GM12878 (cell line): ENCODE measurements around the gene BNIP2. TPM values are rescaled to one million over a fixed set of nuclear protein-coding genes. Genes with fewer than 3 reads are reported as not detected.

Experiments
- ATAC-seq: fragments of 200-7000 bp; cut with Tn5 transposase; 3 replicates; pipeline ENCODE4 v1.9.1; 2020; ENCODE audit warnings: mild to moderate bottlenecking, moderate library complexity
- BruUV-seq: library from RNA; stranded (reverse); fragments of 400-500 nt; replicated peaks from 2 replicates; lab custom pipeline; 2021; lab: Mats Ljungman, UMichigan
- CTCF ChIA-PET: fragments of 300-600 bp; sonication (Branson Sonifier 250); formaldehyde crosslinking; extraction: SDS; loops from one replicate; lab custom pipeline; 2021; ENCODE audit warnings: inconsistent platforms; lab: Yijun Ruan, JAX
- POLR2A ChIA-PET: fragments of 350-600 bp; formaldehyde crosslinking; extraction: SDS; loops from one replicate; lab custom pipeline; 2021; ENCODE audit warnings: inconsistent platforms; lab: Charles Lee
- RAD21 ChIA-PET: fragments of 300-600 bp; sonication (Branson Sonifier 250); formaldehyde crosslinking; loops from one replicate; lab custom pipeline; 2023; ENCODE audit warnings: antibody characterized with exemption; ENCODE audit not compliant: unreplicated experiment; lab: Charles Lee
- SMC1A ChIA-PET: fragments of 300-600 bp; sonication (Branson Sonifier 250); formaldehyde crosslinking; loops from one replicate; lab custom pipeline; 2023; ENCODE audit not compliant: unreplicated experiment, uncharacterized antibody; lab: Charles Lee
- DNase-seq: peaks from one replicate; pipeline ENCODE4 v3.0.0-alpha.2; 2011; ENCODE audit warnings: low read depth, low spot score
- FAIRE-seq: peaks from 3 replicates; lab custom pipeline; 2011; peaks lifted over from hg19 to GRCh38; lab: Jason Lieb, UNC
- H2AFZ ChIP-seq: 2 replicates; pipeline ENCODE4 v1.6.0; 2011; ENCODE audit warnings: low read depth, low read length, control low read depth; ENCODE audit not compliant: control insufficient read depth
- H3K27ac ChIP-seq: 2 replicates; pipeline ENCODE4 v1.5.1; 2011; ENCODE audit warnings: control low read depth; ENCODE audit not compliant: control insufficient read depth, insufficient read depth
- H3K27me3 ChIP-seq, 2 experiments: replicated peaks in 1 of 2; 2 replicates each; pipeline versions ENCODE4 v1.6.0 to v1.6.1; 2011; ENCODE audit warnings: low read length in 1 of 2; ENCODE audit not compliant: control insufficient read depth in 2 of 2, insufficient read depth in 2 of 2
- H3K36me3 ChIP-seq, 2 experiments: 2 replicates each; pipeline ENCODE4 v1.5.1; 2011; ENCODE audit warnings: low read length in 1 of 2; ENCODE audit not compliant: control insufficient read depth in 2 of 2, insufficient read depth in 2 of 2
- H3K4me1 ChIP-seq: 2 replicates; pipeline ENCODE4 v1.6.1; 2011; ENCODE audit warnings: mild to moderate bottlenecking, low read length, moderate library complexity, mixed read lengths; ENCODE audit not compliant: control insufficient read depth, insufficient read depth
- H3K4me2 ChIP-seq: 2 replicates; pipeline ENCODE4 v1.6.0; 2011; ENCODE audit warnings: control low read depth; ENCODE audit not compliant: control insufficient read depth, insufficient read depth
- H3K4me3 ChIP-seq: fragments of 200-600 bp; sonication (generic); 2 replicates; pipeline ENCODE4 v1.5.1; 2016
- H3K79me2 ChIP-seq: 2 replicates; pipeline ENCODE4 v1.6.0; 2011; ENCODE audit warnings: low read length; ENCODE audit not compliant: control insufficient read depth, insufficient read depth
- H3K9ac ChIP-seq: 2 replicates; pipeline ENCODE4 v1.8.0; 2011; ENCODE audit warnings: low read length, control low read depth, mixed read lengths; ENCODE audit not compliant: control insufficient read depth, insufficient read depth
- H3K9me3 ChIP-seq: replicated peaks from 3 replicates; pipeline ENCODE4 v1.5.1; 2011; ENCODE audit warnings: mild to moderate bottlenecking, low read length; ENCODE audit not compliant: control insufficient read depth, insufficient read depth
- H4K20me1 ChIP-seq: 2 replicates; pipeline ENCODE4 v1.6.0; 2011; ENCODE audit not compliant: control insufficient read depth, insufficient read depth
- CBX5 ChIP-seq: sonication (generic); IDR thresholded peaks from 2 replicates; pipeline ENCODE4 v1.6.1; 2016; ENCODE audit warnings: low read depth, moderate library complexity, mild to moderate bottlenecking, inconsistent platforms
- CEBPB ChIP-seq, 2 experiments: fragments of 150-350 bp in 1 of 2; IDR thresholded peaks; 2 replicates each; pipeline ENCODE4 v1.6.1; 2012 to 2014; ENCODE audit warnings: low read depth in 2 of 2, low read length in 2 of 2, borderline replicate concordance in 1 of 2, inconsistent platforms in 1 of 2
- MYB ChIP-seq: fragments of 150-350 bp; IDR thresholded peaks from 2 replicates; pipeline ENCODE4 v1.6.1; 2014; ENCODE audit warnings: mild to moderate bottlenecking, low read depth, low read length, borderline replicate concordance
- NR2C2 ChIP-seq: IDR thresholded peaks from 2 replicates; pipeline ENCODE4 v1.6.1; 2011; ENCODE audit warnings: borderline replicate concordance, low read depth; ENCODE audit not compliant: control insufficient read depth, insufficient read length
- RB1 ChIP-seq: fragments of 450-650 bp; formaldehyde crosslinking; IDR thresholded peaks from 2 replicates; pipeline ENCODE4 v1.6.1; 2017; ENCODE audit warnings: mild to moderate bottlenecking, borderline replicate concordance
- RFX5 ChIP-seq: IDR thresholded peaks from 2 replicates; pipeline ENCODE4 v1.6.1; 2011; ENCODE audit warnings: low read depth, low read length, improper control_type of control experiment
- YBX1 ChIP-seq: fragments of 450-650 bp; IDR thresholded peaks from 2 replicates; pipeline ENCODE4 v1.6.1; 2016; ENCODE audit warnings: antibody characterized with exemption
- WGBS: methylation state at CpG from one replicate; pipeline ENCODE4 v1.1.6; 2016; ENCODE audit warnings: low lambda C conversion rate; ENCODE audit not compliant: insufficient replicate concordance, insufficient coverage; ENCODE audit errors: missing lambda C conversion rate; 5-methylcytosine and 5-hydroxymethylcytosine counted together
- in situ Hi-C: fragments of 300-500 bp; cut with MboI; formaldehyde crosslinking; loops from 9 replicates; pipeline ENCODE4 v1.14.3; 2018; ENCODE audit warnings: mixed read lengths
- intact Hi-C: fragments of 100-400 bp; cut with micrococcal nuclease; formaldehyde crosslinking; loops from one replicate; pipeline ENCODE4 v1.14.2; 2022; ENCODE audit not compliant: unreplicated experiment
- polyA plus RNA-seq, 11 experiments: library from polyadenylated mRNA; depleted of rRNA in 4 of 11; unstranded in 6 of 11; stranded (reverse) in 5 of 11; fragments of >200 nt; fragmentation: Nextera tagmentation in 4 of 11; fragmentation: Illumina TruSeq in 1 of 11; extraction: Ambion mirVana in 4 of 11; extraction: Trizol in 1 of 11; gene quantifications; 1 replicate in 1 of 11; 2 replicates in 10 of 11; pipeline versions ENCODE4 v1.2.1 to v1.2.3, GENCODE V29; 2011 to 2016; ENCODE audit warnings: inconsistent platforms in 2 of 11, missing spikeins in 2 of 11, low read depth in 1 of 11
- total RNA-seq, 4 experiments: library from RNA; depleted of rRNA in 3 of 4; stranded (reverse); fragments of >200 nt in 3 of 4; fragmentation: Illumina TruSeq in 1 of 4; extraction: Trizol in 1 of 4; gene quantifications; 2 replicates each; pipeline versions ENCODE4 v1.2.1 to v1.2.3, GENCODE V29; 2013 to 2021
- TF ChIP-seq, protein P1 (sequence below): fragments of 450-650 bp; IDR thresholded peaks from 2 replicates; pipeline ENCODE4 v1.6.1; 2016; ENCODE audit warnings: mild to moderate bottlenecking, moderate library complexity, borderline replicate concordance
- TF ChIP-seq, protein P2 (sequence below): fragments of 450-650 bp; IDR thresholded peaks from 2 replicates; pipeline ENCODE4 v1.6.1; 2017; ENCODE audit warnings: mild to moderate bottlenecking
- TF ChIP-seq, protein P3 (sequence below): IDR thresholded peaks from 2 replicates; pipeline ENCODE4 v1.6.1; 2011; ENCODE audit warnings: borderline replicate concordance, low read depth, mild to moderate bottlenecking, moderate library complexity, low read length; ENCODE audit not compliant: insufficient read depth, poor library complexity, severe bottlenecking
- TF ChIP-seq, protein P4 (sequence below): IDR thresholded peaks from 2 replicates; pipeline ENCODE4 v1.6.1; 2012; ENCODE audit warnings: improper control_type of control experiment, low read depth, low read length; ENCODE audit not compliant: insufficient replicate concordance

Gene BNIP2
- total and polyA plus RNA-seq, 10 of the 15 experiments (the other 5 are each of a cell fraction or from before 2014, with no cell fraction given): 29.9 to 122 (median 67.7) TPM

DNA sequence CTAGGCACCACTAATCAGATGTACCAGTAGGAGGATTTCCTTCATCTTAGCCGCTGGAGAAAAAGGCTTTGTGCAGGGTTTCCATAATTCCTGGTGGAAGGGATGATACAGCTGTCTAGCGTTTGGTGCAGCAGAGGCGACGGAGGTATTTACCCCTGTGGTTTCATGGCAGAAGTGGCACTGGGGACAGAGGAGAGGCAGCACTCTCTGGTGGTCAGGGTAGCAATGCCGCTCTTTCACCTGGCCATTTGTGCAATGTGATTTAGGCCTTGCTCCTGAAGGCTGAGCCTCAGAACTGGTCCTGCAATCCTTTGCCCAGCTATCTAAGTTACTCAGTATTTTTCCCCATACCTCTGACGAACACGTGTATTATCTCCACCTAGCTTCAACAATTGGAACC lies 47.1 kb upstream of the BNIP2 start:
- no peaks in the 10 kb centered on the region for H3K36me3 ChIP-seq
- H3K27ac ChIP-seq: no peak overlapping the region
- no peak overlapping the region for H3K4me2 ChIP-seq
- FAIRE-seq (no peak), ATAC-seq (no peak), DNase-seq (no peak)
- POLR2A ChIA-PET: no interaction called here
- no peaks in the 10 kb centered on the region for H3K9me3 ChIP-seq
- no peaks in the 10 kb centered on the region for H3K4me1 ChIP-seq
- no peak overlapping the region for H3K9ac ChIP-seq
- H4K20me1 ChIP-seq: no peaks in the 10 kb centered on the region
- H3K79me2 ChIP-seq: no peaks in the 10 kb centered on the region
- SMC1A ChIA-PET: no interaction called here
- no peak overlapping the region for H2AFZ ChIP-seq
- in situ Hi-C loops: no loop called here
- WGBS: 52% methylated on average over 7 of the region's 7 CpGs
- no peak overlapping the region for H3K4me3 ChIP-seq
- peaks cover 0 to 2% of the 10 kb centered on the region in 2 experiments; a peak in 2 of 4 replicates for H3K27me3 ChIP-seq
- intact Hi-C loops: no loop called here
- RAD21 ChIA-PET: no interaction called here
- no TSS peak for BruUV-seq
- CTCF ChIA-PET: no interaction called here
- TF ChIP-seq, protein P1, sequence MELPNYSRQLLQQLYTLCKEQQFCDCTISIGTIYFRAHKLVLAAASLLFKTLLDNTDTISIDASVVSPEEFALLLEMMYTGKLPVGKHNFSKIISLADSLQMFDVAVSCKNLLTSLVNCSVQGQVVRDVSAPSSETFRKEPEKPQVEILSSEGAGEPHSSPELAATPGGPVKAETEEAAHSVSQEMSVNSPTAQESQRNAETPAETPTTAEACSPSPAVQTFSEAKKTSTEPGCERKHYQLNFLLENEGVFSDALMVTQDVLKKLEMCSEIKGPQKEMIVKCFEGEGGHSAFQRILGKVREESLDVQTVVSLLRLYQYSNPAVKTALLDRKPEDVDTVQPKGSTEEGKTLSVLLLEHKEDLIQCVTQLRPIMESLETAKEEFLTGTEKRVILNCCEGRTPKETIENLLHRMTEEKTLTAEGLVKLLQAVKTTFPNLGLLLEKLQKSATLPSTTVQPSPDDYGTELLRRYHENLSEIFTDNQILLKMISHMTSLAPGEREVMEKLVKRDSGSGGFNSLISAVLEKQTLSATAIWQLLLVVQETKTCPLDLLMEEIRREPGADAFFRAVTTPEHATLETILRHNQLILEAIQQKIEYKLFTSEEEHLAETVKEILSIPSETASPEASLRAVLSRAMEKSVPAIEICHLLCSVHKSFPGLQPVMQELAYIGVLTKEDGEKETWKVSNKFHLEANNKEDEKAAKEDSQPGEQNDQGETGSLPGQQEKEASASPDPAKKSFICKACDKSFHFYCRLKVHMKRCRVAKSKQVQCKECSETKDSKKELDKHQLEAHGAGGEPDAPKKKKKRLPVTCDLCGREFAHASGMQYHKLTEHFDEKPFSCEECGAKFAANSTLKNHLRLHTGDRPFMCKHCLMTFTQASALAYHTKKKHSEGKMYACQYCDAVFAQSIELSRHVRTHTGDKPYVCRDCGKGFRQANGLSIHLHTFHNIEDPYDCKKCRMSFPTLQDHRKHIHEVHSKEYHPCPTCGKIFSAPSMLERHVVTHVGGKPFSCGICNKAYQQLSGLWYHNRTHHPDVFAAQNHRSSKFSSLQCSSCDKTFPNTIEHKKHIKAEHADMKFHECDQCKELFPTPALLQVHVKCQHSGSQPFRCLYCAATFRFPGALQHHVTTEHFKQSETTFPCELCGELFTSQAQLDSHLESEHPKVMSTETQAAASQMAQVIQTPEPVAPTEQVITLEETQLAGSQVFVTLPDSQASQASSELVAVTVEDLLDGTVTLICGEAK: no peak
- TF ChIP-seq, protein P2, sequence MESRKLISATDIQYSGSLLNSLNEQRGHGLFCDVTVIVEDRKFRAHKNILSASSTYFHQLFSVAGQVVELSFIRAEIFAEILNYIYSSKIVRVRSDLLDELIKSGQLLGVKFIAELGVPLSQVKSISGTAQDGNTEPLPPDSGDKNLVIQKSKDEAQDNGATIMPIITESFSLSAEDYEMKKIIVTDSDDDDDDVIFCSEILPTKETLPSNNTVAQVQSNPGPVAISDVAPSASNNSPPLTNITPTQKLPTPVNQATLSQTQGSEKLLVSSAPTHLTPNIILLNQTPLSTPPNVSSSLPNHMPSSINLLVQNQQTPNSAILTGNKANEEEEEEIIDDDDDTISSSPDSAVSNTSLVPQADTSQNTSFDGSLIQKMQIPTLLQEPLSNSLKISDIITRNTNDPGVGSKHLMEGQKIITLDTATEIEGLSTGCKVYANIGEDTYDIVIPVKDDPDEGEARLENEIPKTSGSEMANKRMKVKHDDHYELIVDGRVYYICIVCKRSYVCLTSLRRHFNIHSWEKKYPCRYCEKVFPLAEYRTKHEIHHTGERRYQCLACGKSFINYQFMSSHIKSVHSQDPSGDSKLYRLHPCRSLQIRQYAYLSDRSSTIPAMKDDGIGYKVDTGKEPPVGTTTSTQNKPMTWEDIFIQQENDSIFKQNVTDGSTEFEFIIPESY: no peak
- TF ChIP-seq YBX1: no peak
- TF ChIP-seq RB1: no peak
- no peak for TF ChIP-seq RFX5
- no peak for TF ChIP-seq NR2C2
- TF ChIP-seq, protein P3, sequence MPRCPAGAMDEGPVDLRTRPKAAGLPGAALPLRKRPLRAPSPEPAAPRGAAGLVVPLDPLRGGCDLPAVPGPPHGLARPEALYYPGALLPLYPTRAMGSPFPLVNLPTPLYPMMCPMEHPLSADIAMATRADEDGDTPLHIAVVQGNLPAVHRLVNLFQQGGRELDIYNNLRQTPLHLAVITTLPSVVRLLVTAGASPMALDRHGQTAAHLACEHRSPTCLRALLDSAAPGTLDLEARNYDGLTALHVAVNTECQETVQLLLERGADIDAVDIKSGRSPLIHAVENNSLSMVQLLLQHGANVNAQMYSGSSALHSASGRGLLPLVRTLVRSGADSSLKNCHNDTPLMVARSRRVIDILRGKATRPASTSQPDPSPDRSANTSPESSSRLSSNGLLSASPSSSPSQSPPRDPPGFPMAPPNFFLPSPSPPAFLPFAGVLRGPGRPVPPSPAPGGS: no peak
- TF ChIP-seq, protein P4, sequence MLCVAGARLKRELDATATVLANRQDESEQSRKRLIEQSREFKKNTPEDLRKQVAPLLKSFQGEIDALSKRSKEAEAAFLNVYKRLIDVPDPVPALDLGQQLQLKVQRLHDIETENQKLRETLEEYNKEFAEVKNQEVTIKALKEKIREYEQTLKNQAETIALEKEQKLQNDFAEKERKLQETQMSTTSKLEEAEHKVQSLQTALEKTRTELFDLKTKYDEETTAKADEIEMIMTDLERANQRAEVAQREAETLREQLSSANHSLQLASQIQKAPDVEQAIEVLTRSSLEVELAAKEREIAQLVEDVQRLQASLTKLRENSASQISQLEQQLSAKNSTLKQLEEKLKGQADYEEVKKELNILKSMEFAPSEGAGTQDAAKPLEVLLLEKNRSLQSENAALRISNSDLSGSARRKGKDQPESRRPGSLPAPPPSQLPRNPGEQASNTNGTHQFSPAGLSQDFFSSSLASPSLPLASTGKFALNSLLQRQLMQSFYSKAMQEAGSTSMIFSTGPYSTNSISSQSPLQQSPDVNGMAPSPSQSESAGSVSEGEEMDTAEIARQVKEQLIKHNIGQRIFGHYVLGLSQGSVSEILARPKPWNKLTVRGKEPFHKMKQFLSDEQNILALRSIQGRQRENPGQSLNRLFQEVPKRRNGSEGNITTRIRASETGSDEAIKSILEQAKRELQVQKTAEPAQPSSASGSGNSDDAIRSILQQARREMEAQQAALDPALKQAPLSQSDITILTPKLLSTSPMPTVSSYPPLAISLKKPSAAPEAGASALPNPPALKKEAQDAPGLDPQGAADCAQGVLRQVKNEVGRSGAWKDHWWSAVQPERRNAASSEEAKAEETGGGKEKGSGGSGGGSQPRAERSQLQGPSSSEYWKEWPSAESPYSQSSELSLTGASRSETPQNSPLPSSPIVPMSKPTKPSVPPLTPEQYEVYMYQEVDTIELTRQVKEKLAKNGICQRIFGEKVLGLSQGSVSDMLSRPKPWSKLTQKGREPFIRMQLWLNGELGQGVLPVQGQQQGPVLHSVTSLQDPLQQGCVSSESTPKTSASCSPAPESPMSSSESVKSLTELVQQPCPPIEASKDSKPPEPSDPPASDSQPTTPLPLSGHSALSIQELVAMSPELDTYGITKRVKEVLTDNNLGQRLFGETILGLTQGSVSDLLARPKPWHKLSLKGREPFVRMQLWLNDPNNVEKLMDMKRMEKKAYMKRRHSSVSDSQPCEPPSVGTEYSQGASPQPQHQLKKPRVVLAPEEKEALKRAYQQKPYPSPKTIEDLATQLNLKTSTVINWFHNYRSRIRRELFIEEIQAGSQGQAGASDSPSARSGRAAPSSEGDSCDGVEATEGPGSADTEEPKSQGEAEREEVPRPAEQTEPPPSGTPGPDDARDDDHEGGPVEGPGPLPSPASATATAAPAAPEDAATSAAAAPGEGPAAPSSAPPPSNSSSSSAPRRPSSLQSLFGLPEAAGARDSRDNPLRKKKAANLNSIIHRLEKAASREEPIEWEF: no peak
- TF ChIP-seq CBX5: no peak
- TF ChIP-seq MYB: no peak
- TF ChIP-seq CEBPB (IDR thresholded peaks at IDR 0.05; ENCODE audit: borderline replicate concordance in 1 of 2, low read depth in 2 of 2, low read length in 2 of 2): no peak
